ENCODE data around the gene NRXN3.

DNA sequence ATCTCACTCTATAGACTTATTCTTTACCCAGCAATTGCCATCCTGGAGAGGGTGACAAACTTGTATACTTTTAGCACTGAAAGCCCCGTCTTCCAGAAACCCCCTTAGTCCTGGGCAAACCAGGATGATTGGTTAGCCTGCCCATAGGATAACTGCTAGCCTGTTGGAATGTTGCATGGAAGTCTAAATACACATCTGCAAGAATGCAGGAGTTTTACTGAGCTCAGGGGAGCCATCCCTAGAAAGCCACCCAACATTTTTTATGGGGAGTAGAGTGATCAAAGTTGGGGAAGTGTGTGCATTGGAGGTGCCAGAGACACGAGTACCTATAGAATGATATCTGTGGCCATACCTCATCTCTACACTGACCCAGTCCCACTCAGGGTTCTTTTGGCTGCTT is 155.7 kb downstream of the NRXN3 start:
- TF ChIP-seq, protein P1, sequence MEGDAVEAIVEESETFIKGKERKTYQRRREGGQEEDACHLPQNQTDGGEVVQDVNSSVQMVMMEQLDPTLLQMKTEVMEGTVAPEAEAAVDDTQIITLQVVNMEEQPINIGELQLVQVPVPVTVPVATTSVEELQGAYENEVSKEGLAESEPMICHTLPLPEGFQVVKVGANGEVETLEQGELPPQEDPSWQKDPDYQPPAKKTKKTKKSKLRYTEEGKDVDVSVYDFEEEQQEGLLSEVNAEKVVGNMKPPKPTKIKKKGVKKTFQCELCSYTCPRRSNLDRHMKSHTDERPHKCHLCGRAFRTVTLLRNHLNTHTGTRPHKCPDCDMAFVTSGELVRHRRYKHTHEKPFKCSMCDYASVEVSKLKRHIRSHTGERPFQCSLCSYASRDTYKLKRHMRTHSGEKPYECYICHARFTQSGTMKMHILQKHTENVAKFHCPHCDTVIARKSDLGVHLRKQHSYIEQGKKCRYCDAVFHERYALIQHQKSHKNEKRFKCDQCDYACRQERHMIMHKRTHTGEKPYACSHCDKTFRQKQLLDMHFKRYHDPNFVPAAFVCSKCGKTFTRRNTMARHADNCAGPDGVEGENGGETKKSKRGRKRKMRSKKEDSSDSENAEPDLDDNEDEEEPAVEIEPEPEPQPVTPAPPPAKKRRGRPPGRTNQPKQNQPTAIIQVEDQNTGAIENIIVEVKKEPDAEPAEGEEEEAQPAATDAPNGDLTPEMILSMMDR (conservative IDR thresholded peaks at IDR 0.05; ENCODE audit: low read depth in 2 of 2): no peak
- TF ChIP-seq EZH2 (IDR thresholded peaks at IDR 0.05; ENCODE audit: low read depth, unreplicated experiment): no peak
- TF ChIP-seq, protein P2, sequence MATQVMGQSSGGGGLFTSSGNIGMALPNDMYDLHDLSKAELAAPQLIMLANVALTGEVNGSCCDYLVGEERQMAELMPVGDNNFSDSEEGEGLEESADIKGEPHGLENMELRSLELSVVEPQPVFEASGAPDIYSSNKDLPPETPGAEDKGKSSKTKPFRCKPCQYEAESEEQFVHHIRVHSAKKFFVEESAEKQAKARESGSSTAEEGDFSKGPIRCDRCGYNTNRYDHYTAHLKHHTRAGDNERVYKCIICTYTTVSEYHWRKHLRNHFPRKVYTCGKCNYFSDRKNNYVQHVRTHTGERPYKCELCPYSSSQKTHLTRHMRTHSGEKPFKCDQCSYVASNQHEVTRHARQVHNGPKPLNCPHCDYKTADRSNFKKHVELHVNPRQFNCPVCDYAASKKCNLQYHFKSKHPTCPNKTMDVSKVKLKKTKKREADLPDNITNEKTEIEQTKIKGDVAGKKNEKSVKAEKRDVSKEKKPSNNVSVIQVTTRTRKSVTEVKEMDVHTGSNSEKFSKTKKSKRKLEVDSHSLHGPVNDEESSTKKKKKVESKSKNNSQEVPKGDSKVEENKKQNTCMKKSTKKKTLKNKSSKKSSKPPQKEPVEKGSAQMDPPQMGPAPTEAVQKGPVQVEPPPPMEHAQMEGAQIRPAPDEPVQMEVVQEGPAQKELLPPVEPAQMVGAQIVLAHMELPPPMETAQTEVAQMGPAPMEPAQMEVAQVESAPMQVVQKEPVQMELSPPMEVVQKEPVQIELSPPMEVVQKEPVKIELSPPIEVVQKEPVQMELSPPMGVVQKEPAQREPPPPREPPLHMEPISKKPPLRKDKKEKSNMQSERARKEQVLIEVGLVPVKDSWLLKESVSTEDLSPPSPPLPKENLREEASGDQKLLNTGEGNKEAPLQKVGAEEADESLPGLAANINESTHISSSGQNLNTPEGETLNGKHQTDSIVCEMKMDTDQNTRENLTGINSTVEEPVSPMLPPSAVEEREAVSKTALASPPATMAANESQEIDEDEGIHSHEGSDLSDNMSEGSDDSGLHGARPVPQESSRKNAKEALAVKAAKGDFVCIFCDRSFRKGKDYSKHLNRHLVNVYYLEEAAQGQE (IDR thresholded peaks at IDR 0.05; ENCODE audit: unreplicated experiment): no peak
- no peak for TF ChIP-seq POLR2AphosphoS5 (IDR thresholded peaks at IDR 0.05; ENCODE audit: low read depth)
- no peak for TF ChIP-seq ZNF114 (CRISPR knock-in tag; IDR thresholded peaks at IDR 0.05)
- TF ChIP-seq NANOG (IDR thresholded peaks at IDR 0.05; ENCODE audit: borderline replicate concordance): no peak
- TF ChIP-seq EZH2phosphoT487 (IDR thresholded peaks at IDR 0.05; ENCODE audit: unreplicated experiment): no peak
- TF ChIP-seq CREB1 (CRISPR knock-in tag; IDR thresholded peaks at IDR 0.05; ENCODE audit: low read depth): no peak
- TF ChIP-seq, protein P3, sequence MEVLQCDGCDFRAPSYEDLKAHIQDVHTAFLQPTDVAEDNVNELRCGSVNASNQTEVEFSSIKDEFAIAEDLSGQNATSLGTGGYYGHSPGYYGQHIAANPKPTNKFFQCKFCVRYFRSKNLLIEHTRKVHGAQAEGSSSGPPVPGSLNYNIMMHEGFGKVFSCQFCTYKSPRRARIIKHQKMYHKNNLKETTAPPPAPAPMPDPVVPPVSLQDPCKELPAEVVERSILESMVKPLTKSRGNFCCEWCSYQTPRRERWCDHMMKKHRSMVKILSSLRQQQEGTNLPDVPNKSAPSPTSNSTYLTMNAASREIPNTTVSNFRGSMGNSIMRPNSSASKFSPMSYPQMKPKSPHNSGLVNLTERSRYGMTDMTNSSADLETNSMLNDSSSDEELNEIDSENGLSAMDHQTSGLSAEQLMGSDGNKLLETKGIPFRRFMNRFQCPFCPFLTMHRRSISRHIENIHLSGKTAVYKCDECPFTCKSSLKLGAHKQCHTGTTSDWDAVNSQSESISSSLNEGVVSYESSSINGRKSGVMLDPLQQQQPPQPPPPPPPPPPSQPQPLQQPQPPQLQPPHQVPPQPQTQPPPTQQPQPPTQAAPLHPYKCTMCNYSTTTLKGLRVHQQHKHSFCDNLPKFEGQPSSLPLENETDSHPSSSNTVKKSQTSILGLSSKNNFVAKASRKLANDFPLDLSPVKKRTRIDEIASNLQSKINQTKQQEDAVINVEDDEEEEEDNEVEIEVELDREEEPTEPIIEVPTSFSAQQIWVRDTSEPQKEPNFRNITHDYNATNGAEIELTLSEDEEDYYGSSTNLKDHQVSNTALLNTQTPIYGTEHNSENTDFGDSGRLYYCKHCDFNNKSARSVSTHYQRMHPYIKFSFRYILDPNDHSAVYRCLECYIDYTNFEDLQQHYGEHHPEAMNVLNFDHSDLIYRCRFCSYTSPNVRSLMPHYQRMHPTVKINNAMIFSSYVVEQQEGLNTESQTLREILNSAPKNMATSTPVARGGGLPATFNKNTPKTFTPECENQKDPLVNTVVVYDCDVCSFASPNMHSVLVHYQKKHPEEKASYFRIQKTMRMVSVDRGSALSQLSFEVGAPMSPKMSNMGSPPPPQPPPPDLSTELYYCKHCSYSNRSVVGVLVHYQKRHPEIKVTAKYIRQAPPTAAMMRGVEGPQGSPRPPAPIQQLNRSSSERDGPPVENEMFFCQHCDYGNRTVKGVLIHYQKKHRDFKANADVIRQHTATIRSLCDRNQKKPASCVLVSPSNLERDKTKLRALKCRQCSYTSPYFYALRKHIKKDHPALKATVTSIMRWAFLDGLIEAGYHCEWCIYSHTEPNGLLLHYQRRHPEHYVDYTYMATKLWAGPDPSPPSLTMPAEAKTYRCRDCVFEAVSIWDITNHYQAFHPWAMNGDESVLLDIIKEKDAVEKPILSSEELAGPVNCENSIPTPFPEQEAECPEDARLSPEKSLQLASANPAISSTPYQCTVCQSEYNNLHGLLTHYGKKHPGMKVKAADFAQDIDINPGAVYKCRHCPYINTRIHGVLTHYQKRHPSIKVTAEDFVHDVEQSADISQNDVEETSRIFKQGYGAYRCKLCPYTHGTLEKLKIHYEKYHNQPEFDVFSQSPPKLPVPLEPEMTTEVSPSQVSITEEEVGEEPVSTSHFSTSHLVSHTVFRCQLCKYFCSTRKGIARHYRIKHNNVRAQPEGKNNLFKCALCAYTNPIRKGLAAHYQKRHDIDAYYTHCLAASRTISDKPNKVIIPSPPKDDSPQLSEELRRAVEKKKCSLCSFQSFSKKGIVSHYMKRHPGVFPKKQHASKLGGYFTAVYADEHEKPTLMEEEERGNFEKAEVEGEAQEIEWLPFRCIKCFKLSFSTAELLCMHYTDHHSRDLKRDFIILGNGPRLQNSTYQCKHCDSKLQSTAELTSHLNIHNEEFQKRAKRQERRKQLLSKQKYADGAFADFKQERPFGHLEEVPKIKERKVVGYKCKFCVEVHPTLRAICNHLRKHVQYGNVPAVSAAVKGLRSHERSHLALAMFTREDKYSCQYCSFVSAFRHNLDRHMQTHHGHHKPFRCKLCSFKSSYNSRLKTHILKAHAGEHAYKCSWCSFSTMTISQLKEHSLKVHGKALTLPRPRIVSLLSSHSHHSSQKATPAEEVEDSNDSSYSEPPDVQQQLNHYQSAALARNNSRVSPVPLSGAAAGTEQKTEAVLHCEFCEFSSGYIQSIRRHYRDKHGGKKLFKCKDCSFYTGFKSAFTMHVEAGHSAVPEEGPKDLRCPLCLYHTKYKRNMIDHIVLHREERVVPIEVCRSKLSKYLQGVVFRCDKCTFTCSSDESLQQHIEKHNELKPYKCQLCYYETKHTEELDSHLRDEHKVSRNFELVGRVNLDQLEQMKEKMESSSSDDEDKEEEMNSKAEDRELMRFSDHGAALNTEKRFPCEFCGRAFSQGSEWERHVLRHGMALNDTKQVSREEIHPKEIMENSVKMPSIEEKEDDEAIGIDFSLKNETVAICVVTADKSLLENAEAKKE (CRISPR knock-in tag; IDR thresholded peaks at IDR 0.05): no peak
- TF ChIP-seq ZNF331 (CRISPR knock-in tag; IDR thresholded peaks at IDR 0.05; ENCODE audit: low read depth): no peak

All from GM23338 (cell line).